Smooth muscle cell (in vitro differentiated cells): ENCODE results near the gene ASB6. TPM values are rescaled to one million over a fixed set of nuclear protein-coding genes. Genes with fewer than 3 reads are reported as not detected.

Experiments used
- DNase-seq: peaks from one replicate; lab custom pipeline; 2025; ENCODE audit not compliant: unreplicated experiment; lab: John Stamatoyannopoulos, UW
- H2AFZ ChIP-seq: fragments of 200-600 bp; sonication (generic); 2 replicates; pipeline ENCODE4 v1.6.0; 2016; ENCODE audit warnings: antibody characterized with exemption, low read depth, mild to moderate bottlenecking
- H3F3A ChIP-seq: fragments of 200-600 bp; sonication (generic); 2 replicates; pipeline ENCODE4 v1.6.0; 2017; ENCODE audit warnings: antibody characterized with exemption, low read depth
- H3K27ac ChIP-seq: fragments of 200-600 bp; sonication (generic); 2 replicates; pipeline ENCODE4 v1.5.1; 2016; ENCODE audit warnings: low read depth, mild to moderate bottlenecking
- H3K27me3 ChIP-seq: fragments of 200-600 bp; sonication (generic); 2 replicates; pipeline ENCODE4 v1.6.1; 2016; ENCODE audit warnings: low read depth, mild to moderate bottlenecking
- H3K36me3 ChIP-seq: fragments of 200-600 bp; sonication (generic); 2 replicates; pipeline ENCODE4 v1.5.1; 2016; ENCODE audit warnings: low read depth
- H3K4me1 ChIP-seq: fragments of 200-600 bp; sonication (generic); 2 replicates; pipeline ENCODE4 v1.5.1; 2016; ENCODE audit warnings: low read depth
- H3K4me2 ChIP-seq: fragments of 200-600 bp; sonication (generic); 2 replicates; pipeline ENCODE4 v1.6.0; 2016; ENCODE audit warnings: mild to moderate bottlenecking
- H3K4me3 ChIP-seq: fragments of 200-600 bp; sonication (generic); 2 replicates; pipeline ENCODE4 v1.5.1; 2016; ENCODE audit warnings: mild to moderate bottlenecking
- H3K79me2 ChIP-seq: fragments of 200-600 bp; sonication (generic); 2 replicates; pipeline ENCODE4 v1.6.0; 2016; ENCODE audit warnings: low read depth, mild to moderate bottlenecking
- H3K9ac ChIP-seq: fragments of 200-600 bp; sonication (generic); 2 replicates; pipeline ENCODE4 v1.6.0; 2016; ENCODE audit warnings: low read depth
- H3K9me3 ChIP-seq: fragments of 200-600 bp; sonication (generic); replicated peaks from 2 replicates; pipeline ENCODE4 v1.5.1; 2016; ENCODE audit warnings: low read depth
- H4K20me1 ChIP-seq: fragments of 200-600 bp; sonication (generic); 2 replicates; pipeline ENCODE4 v1.6.0; 2016; ENCODE audit warnings: low read depth
- WGBS: methylation state at CpG from one replicate; pipeline ENCODE4 v1.1.7; 2016; ENCODE audit warnings: low lambda C conversion rate; 5-methylcytosine and 5-hydroxymethylcytosine counted together
- polyA plus RNA-seq: library from polyadenylated mRNA; unstranded; fragments of >200 nt; fragmentation: Nextera tagmentation; extraction: Ambion mirVana; gene quantifications from 2 replicates; pipeline ENCODE4 v1.2.1, GENCODE V29; 2016
- total RNA-seq: library from RNA; depleted of rRNA; stranded (reverse); fragments of >200 nt; gene quantifications from 2 replicates; pipeline ENCODE4 v1.2.3, GENCODE V29; 2014
- TF ChIP-seq, protein P1 (sequence below): fragments of 200-600 bp; sonication (generic); IDR thresholded peaks from 2 replicates; pipeline ENCODE4 v1.5.1; 2017; ENCODE audit warnings: borderline replicate concordance, mild to moderate bottlenecking, antibody characterized with exemption; ENCODE audit not compliant: insufficient read depth, poor library complexity, severe bottlenecking

The ASB6 gene
- total and polyA plus RNA-seq, 2 experiments from 2014 or later = 13.8 to 26.0 TPM

DNA sequence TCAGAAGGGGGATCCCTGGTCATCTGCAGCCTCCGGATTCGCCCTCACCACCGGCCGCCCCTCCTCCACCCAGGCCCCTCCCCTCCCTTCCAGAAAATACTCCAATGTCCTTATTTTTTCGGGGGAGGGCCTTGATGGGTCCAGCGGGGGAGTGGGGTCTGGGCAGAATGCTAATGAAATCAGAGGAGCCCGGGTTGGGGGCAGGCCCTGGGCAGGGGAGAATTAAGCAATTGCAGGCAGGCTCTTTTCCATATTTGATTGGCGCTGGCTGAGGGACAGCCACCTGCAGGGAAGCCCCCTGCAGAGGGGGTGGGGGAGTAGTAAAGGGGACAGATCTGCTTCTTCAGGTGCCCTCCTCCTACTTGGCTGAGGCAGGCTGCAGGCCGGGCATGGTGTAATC is 44.8 kb upstream of the ASB6 start:
- Histone ChIP-seq H2AFZ (no peak overlapping the region), H3K27ac (no peak overlapping the region), H3K4me3 (no peak overlapping the region), H3K4me1 (no peaks in the 10 kb centered on the region), H4K20me1 (peaks cover 78% of the 10 kb centered on the region), H3K9me3 (no peaks in the 10 kb centered on the region), H3K79me2 (peaks cover 47% of the 10 kb centered on the region), H3K36me3 (no peaks in the 10 kb centered on the region), H3K4me2 (no peak overlapping the region), H3K27me3 (no peaks in the 10 kb centered on the region), H3K9ac (no peak overlapping the region), H3F3A (no peaks in the 10 kb centered on the region)
- TF ChIP-seq, protein P1, sequence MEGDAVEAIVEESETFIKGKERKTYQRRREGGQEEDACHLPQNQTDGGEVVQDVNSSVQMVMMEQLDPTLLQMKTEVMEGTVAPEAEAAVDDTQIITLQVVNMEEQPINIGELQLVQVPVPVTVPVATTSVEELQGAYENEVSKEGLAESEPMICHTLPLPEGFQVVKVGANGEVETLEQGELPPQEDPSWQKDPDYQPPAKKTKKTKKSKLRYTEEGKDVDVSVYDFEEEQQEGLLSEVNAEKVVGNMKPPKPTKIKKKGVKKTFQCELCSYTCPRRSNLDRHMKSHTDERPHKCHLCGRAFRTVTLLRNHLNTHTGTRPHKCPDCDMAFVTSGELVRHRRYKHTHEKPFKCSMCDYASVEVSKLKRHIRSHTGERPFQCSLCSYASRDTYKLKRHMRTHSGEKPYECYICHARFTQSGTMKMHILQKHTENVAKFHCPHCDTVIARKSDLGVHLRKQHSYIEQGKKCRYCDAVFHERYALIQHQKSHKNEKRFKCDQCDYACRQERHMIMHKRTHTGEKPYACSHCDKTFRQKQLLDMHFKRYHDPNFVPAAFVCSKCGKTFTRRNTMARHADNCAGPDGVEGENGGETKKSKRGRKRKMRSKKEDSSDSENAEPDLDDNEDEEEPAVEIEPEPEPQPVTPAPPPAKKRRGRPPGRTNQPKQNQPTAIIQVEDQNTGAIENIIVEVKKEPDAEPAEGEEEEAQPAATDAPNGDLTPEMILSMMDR = no peak
- DNase-seq = no peak
- WGBS = 66% methylated on average over 9 of the region's 9 CpGs

DNA sequence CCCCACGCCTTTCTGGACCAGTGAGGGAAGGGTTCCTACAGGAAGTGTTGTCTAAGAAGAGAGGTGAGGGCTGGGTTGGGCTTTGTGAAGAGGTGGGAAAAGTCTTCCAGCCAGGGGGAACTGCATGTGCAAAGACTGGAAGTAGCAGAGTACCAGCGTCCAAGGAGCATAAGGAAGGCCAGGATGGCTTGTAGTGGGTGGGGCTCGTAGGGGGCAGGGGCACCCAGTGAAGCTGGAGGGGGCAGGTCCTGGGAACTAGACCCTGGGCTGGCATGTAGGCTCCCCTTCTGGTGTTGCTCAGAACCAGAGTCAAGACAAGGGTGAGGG is 43.9 kb upstream of the ASB6 start:
- no peak overlapping the region for H2AFZ ChIP-seq
- no peak overlapping the region for H3K27ac ChIP-seq
- H3K9me3 ChIP-seq = no peaks in the 10 kb centered on the region
- 90% methylated on average over 3 of the region's 3 CpGs for WGBS
- no peak overlapping the region for H3K9ac ChIP-seq
- no peak overlapping the region for H3K4me3 ChIP-seq
- no peaks in the 10 kb centered on the region for H3K4me1 ChIP-seq
- H3K27me3 ChIP-seq = no peaks in the 10 kb centered on the region
- peaks cover 86% of the 10 kb centered on the region for H4K20me1 ChIP-seq
- TF ChIP-seq, protein P1 = no peak
- no peaks in the 10 kb centered on the region for H3F3A ChIP-seq
- no peak for DNase-seq
- no peak overlapping the region for H3K4me2 ChIP-seq
- no peaks in the 10 kb centered on the region for H3K36me3 ChIP-seq
- peaks cover 44% of the 10 kb centered on the region for H3K79me2 ChIP-seq

DNA sequence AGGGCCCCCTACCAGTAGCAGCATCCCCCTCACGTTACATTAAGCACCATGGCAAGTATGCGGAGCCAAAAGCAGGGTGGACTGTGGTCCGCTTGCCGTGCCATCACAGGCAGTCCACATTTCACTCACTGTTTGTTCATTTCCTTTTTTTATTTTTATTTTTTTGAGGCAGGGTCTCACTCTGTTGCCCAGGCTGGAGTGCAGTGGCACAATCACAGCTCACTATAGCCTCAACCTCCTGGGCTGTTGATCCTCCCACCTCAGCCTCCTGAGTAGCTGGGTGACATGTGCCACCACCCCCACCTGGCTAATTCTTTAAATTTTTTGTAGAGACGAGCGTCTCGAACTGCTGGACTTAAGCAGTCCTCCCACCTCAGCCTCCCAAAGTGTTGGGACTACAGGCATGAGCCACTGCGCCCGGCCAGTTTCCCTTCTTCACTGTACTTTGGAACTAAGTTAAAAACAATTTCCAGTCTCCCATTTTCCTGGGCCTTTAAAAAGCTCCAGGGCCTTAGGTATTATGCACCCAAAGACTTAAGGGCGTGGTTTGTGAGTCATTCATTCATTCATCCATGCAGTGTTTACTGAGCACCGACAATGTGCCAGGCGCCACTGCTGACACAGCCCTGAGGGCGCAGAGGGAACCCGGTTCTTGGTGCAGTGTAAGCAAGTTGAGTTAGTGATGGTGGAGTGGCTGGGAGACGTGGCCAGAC is 43.4 kb upstream of the ASB6 start:
- H3K4me1 ChIP-seq = no peaks in the 10 kb centered on the region
- 74% methylated on average over 15 of the region's 15 CpGs for WGBS
- no peak overlapping the region for H3K27ac ChIP-seq
- no peak overlapping the region for H3K9ac ChIP-seq
- DNase-seq = no peak
- H2AFZ ChIP-seq = no peak overlapping the region
- H3K27me3 ChIP-seq = no peaks in the 10 kb centered on the region
- peaks cover 41% of the 10 kb centered on the region for H3K79me2 ChIP-seq
- no peak overlapping the region for H3K4me3 ChIP-seq
- H4K20me1 ChIP-seq = peaks cover 92% of the 10 kb centered on the region
- no peaks in the 10 kb centered on the region for H3K9me3 ChIP-seq
- no peak overlapping the region for H3K4me2 ChIP-seq
- no peaks in the 10 kb centered on the region for H3K36me3 ChIP-seq
- no peaks in the 10 kb centered on the region for H3F3A ChIP-seq
- TF ChIP-seq, protein P1 = no peak

DNA sequence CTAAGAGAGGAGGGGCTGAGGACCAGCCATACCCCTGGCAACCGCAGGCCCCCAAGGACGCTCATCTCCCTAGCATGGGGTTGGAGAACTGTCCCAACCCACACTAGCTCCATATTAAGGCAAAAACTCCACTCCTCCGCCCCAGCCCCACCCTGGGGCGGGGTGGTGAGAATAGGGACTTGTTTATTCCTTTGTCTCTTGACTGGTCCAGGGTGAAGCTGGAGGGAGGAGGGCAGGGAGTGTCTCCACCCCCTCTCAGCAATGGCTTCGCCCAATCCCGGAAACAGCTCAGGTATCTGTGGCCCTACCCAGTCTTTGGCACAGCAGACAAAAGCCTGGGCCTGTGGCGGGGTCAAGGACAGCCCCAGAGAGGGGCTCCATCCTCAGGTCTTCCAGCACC is 40.4 kb upstream of the ASB6 start:
- peaks cover 96% of the 10 kb centered on the region for H4K20me1 ChIP-seq
- 95% methylated on average over 7 of the region's 7 CpGs for WGBS
- peaks cover 32% of the 10 kb centered on the region for H3K79me2 ChIP-seq
- no peaks in the 10 kb centered on the region for H3K36me3 ChIP-seq
- no peak overlapping the region for H3K27ac ChIP-seq
- H3K27me3 ChIP-seq = no peaks in the 10 kb centered on the region
- H3F3A ChIP-seq = no peaks in the 10 kb centered on the region
- no peak overlapping the region for H3K4me3 ChIP-seq
- H2AFZ ChIP-seq = no peak overlapping the region
- H3K9ac ChIP-seq = no peak overlapping the region
- TF ChIP-seq, protein P1 = no peak
- no peaks in the 10 kb centered on the region for H3K9me3 ChIP-seq
- DNase-seq = no peak
- no peak overlapping the region for H3K4me2 ChIP-seq
- H3K4me1 ChIP-seq = peaks cover 4% of the 10 kb centered on the region
